Breast epithelium (tissue), 4 donors: ENCODE data around the gene FAM89B. TPM values are rescaled to one million over a fixed set of nuclear protein-coding genes. Genes with fewer than 3 reads are reported as not detected.

ENCODE experiments used
- DNase-seq, 2 donors: peaks; one replicate each; pipeline ENCODE4 v3.0.0-alpha.2; 2019; ENCODE audit warnings: low spot score in 2 of 2
- H3K27ac ChIP-seq, 2 donors: fragments of 200-600 bp; sonication (generic) in 1 of 2; one replicate each; pipeline ENCODE4 v1.5.1; 2016 to 2019; ENCODE audit warnings: mild to moderate bottlenecking in 1 of 2
- H3K27me3 ChIP-seq, 2 donors: fragments of 200-600 bp; sonication (generic) in 1 of 2; one replicate each; pipeline versions ENCODE4 v1.5.1 to v1.6.0; 2017 to 2019; ENCODE audit warnings: control low read depth in 1 of 2, mild to moderate bottlenecking in 1 of 2
- H3K36me3 ChIP-seq: fragments of 200-600 bp; one replicate; pipeline ENCODE4 v1.5.1; 2019
- H3K4me1 ChIP-seq, 2 donors: fragments of 200-600 bp; sonication (generic); one replicate each; pipeline ENCODE4 v1.5.1; 2016 to 2019; ENCODE audit warnings: control low read depth in 1 of 2
- H3K4me3 ChIP-seq, 3 donors: fragments of 200-600 bp; sonication (generic); 1 replicate in 2 of 3; 2 replicates in 1 of 3; pipeline ENCODE4 v1.5.1; 2016 to 2019; ENCODE audit warnings: mild to moderate bottlenecking in 3 of 3, moderate library complexity in 2 of 3
- H3K9me3 ChIP-seq, 2 donors: fragments of 200-600 bp; sonication (generic) in 1 of 2; one replicate each; pipeline ENCODE4 v1.5.1; 2016 to 2019; ENCODE audit warnings: control low read depth in 1 of 2
- CTCF ChIP-seq, 3 donors: fragments of 450-650 bp; IDR thresholded peaks; one replicate each; pipeline ENCODE4 v1.5.1; 2016 to 2017; ENCODE audit warnings: antibody characterized with exemption in 3 of 3, mild to moderate bottlenecking in 3 of 3, moderate library complexity in 3 of 3
- POLR2A ChIP-seq: fragments of 450-650 bp; IDR thresholded peaks from one replicate; pipeline ENCODE4 v1.6.1; 2016; ENCODE audit warnings: antibody characterized with exemption, mild to moderate bottlenecking, moderate library complexity
- POLR2AphosphoS5 ChIP-seq, 3 donors: sonication (generic); formaldehyde crosslinking; IDR thresholded peaks; one replicate each; pipeline ENCODE4 v1.6.1; 2017; ENCODE audit warnings: antibody characterized with exemption in 3 of 3
- intact Hi-C: fragments of 100-400 bp; cut with DNase I; formaldehyde crosslinking; loops from one replicate; pipeline ENCODE4 v1.15.1; 2023; ENCODE audit warnings: low total_unique reads
- total RNA-seq, 3 donors: library from RNA; depleted of rRNA; stranded (reverse); fragments of >200 nt; gene quantifications; one replicate each; pipeline ENCODE4 v1.1.0, GENCODE V29; 2016

FAM89B gene
- total RNA-seq, 3 donors from 2014 or later, result 37.4 to 51.4 (median 40.8) TPM

- intact Hi-C loops, result no loop called here
- Histone ChIP-seq H3K27me3 (no peaks in the 10 kb centered on the region), H3K36me3 (no peaks in the 10 kb centered on the region), H3K4me3 (no peak overlapping the region), H3K9me3 (no peaks in the 10 kb centered on the region), H3K27ac (no peak overlapping the region), H3K4me1 (peaks cover 0 to 5% of the 10 kb centered on the region in 2 donors)
- TF ChIP-seq POLR2A (no peak), CTCF (IDR thresholded peaks at IDR 0.05) (no peak), POLR2AphosphoS5 (IDR thresholded peaks at IDR 0.05) (no peak)
- no peak for DNase-seq
Observed at GRCh38 chr11:65604258-65604657, 31.9 kb downstream of the FAM89B start.

DNA sequence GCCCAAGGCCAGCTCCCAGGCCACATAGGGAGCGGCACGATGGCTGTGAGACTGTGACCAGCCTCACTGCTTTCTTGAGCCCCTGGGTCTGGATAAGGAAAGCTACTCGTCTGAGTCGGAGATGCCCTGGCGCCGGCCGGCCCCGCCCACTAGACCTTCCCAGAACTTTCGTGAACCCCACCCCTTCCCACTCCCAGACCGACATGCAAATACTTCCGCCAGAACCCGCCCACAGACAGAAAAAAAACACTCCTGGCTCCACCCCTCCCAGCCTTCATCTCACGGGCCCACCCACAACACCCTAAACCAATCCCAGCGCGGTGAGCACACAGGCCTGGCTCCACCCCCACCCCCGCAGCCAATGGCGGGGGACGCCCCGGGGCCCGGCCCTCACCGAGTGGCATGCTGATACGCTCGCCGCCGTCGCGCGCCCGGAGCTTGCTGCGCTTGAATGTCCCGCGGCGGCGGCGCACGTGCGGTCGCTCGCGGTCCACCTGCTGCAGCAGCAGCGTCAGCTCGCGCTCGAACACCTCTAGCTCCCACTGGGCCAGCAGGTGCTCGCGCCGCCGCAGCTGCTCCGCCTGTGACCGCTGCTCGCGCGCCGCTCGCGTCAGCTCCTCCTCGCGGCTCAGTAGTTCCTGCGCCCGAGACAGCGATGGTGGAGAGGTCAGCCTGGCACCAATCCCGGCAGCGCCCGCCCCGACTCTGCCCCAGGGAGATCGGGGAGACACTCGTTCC lies 34.7 kb downstream of the FAM89B start:
- Histone ChIP-seq H3K36me3 (no peaks in the 10 kb centered on the region), H3K4me1 (peaks cover 6 to 11% of the 10 kb centered on the region in 2 donors), H3K4me3 (peak overlapping the region; percentile 20 to 62 (median 38)), H3K27ac (peak overlapping the region; percentile 80 to 95), H3K9me3 (no peaks in the 10 kb centered on the region), H3K27me3 (no peaks in the 10 kb centered on the region)
- peak; percentile 85 to 96 for DNase-seq
- intact Hi-C loops, result no loop called here
- TF ChIP-seq CTCF (IDR thresholded peaks at IDR 0.05) (no peak), POLR2A (no peak), POLR2AphosphoS5 (IDR thresholded peaks at IDR 0.05) (peak in 2 of 3 donors; percentile 17 to 26)

- TF ChIP-seq POLR2A (no peak), POLR2AphosphoS5 (IDR thresholded peaks at IDR 0.05) (no peak), CTCF (IDR thresholded peaks at IDR 0.05) (no peak)
- Histone ChIP-seq H3K27ac (peak overlapping the region; percentile 29 to 95), H3K27me3 (no peaks in the 10 kb centered on the region), H3K36me3 (no peaks in the 10 kb centered on the region), H3K4me3 (peak overlapping the region; percentile 20 to 62 (median 38)), H3K9me3 (no peaks in the 10 kb centered on the region), H3K4me1 (peaks cover 11 to 19% of the 10 kb centered on the region in 2 donors)
- intact Hi-C loops, result no loop called here
- DNase-seq, result no peak
Observed at GRCh38 chr11:65607614-65608426, 35.5 kb downstream of the FAM89B start.

DNA sequence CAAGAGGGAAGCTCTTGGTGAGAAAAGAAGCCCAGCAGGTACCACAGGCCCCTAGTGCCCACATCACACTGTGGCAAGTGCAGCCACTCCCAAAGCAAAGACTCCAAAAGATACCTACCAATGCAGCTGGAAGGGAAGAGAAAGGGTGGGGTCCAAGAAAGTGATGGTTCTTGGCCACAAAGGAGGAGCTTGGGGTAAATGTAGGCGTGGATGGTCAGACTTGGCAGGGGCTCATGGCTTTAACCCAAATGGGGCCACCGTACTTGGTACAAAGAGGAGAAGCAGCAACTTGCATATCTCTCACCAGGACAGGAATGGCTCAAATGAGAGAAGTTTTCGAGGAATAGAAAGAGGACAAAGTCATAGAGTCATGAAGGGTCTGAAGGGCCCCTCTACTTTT lies 36.9 kb downstream of the FAM89B start:
- H3K36me3 ChIP-seq, result no peaks in the 10 kb centered on the region
- no peaks in the 10 kb centered on the region for H3K9me3 ChIP-seq
- intact Hi-C loops, result no loop called here
- peaks cover 12 to 25% of the 10 kb centered on the region in 2 donors for H3K4me1 ChIP-seq
- no peaks in the 10 kb centered on the region for H3K27me3 ChIP-seq
- TF ChIP-seq CTCF (IDR thresholded peaks at IDR 0.05), result no peak
- TF ChIP-seq POLR2AphosphoS5 (IDR thresholded peaks at IDR 0.05), result no peak
- no peak for TF ChIP-seq POLR2A
- peak overlapping the region in 1 of 2 donors; percentile 97 for H3K27ac ChIP-seq
- no peak for DNase-seq
- H3K4me3 ChIP-seq, result no peak overlapping the region

DNA sequence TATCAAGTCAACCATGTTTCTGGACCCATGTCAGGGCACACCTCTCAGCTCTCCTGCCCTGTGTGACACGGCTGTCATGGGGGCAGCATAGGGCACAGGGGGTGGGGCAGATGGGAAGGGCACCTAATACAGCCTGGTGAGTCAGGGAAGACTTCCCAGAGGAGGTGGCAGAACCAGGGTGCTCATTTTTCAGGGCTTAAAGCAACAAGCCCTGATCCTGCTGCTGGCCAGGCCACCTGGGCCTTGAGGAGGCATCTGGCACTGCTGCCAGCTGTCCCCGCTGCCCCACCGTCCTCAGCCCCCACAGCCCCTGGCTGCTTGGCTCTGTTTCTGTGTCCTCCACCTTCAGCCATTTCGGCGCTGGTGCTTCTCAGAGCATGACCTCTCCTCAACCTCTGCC lies 37.3 kb downstream of the FAM89B start:
- Histone ChIP-seq H3K27ac (peak overlapping the region in 1 of 2 donors; percentile 97), H3K4me3 (no peak overlapping the region), H3K27me3 (no peaks in the 10 kb centered on the region), H3K36me3 (no peaks in the 10 kb centered on the region), H3K9me3 (no peaks in the 10 kb centered on the region), H3K4me1 (peaks cover 12 to 25% of the 10 kb centered on the region in 2 donors)
- intact Hi-C loops, result loop anchor here (5.0 kb wide), 1 partner anchor 32 kb away; the partner anchor contains the start of gene EHBP1L1
- TF ChIP-seq CTCF (IDR thresholded peaks at IDR 0.05), result no peak
- no peak for TF ChIP-seq POLR2AphosphoS5 (IDR thresholded peaks at IDR 0.05)
- no peak for TF ChIP-seq POLR2A
- no peak for DNase-seq
